ENCODE results near the gene EHMT1. TPM values are rescaled to one million over a fixed set of nuclear protein-coding genes. Genes with fewer than 3 reads are reported as not detected.

Gene EHMT1
- total and polyA plus RNA-seq, 9 of the 15 experiments (the other 6 are each of a cell fraction or from before 2014, with no cell fraction given): 2.2 to 76.0 (median 36.4) TPM

- TF ChIP-seq FOXM1 (IDR thresholded peaks at IDR 0.05; ENCODE audit: low read depth) (no peak), FOXM1 (CRISPR knock-in tag; IDR thresholded peaks at IDR 0.05; ENCODE audit: low read depth) (peak; percentile 38; the same call in 1 of the 2 replicates), ZNF23 (CRISPR knock-in tag; IDR thresholded peaks at IDR 0.05) (no peak), PHF8 (IDR thresholded peaks at IDR 0.05; ENCODE audit: borderline replicate concordance, low read length) (no peak; the same call in 1 of the 2 replicates), ZNF217 (CRISPR knock-in tag; IDR thresholded peaks at IDR 0.05) (no peak), MECOM (CRISPR knock-in tag; IDR thresholded peaks at IDR 0.05) (no peak), ELF2 (CRISPR knock-in tag; IDR thresholded peaks at IDR 0.05) (no peak), PTBP1 (IDR thresholded peaks at IDR 0.05; ENCODE audit: low read depth, low read length) (no peak), TFAM (CRISPR knock-in tag; conservative IDR thresholded peaks at IDR 0.05) (no peak), YY1 (IDR thresholded peaks at IDR 0.05; ENCODE audit: borderline replicate concordance in 1 of 3, control insufficient read depth in 1 of 3, extremely low read depth in 1 of 3, insufficient read depth in 3 of 3, insufficient read length in 1 of 3, insufficient replicate concordance in 2 of 3, low read depth in 1 of 3, low read length in 2 of 3) (no peak), RAD51 (IDR thresholded peaks at IDR 0.05; ENCODE audit: borderline replicate concordance, low read depth) (no peak), ZNF696 (CRISPR knock-in tag; conservative IDR thresholded peaks at IDR 0.05) (no peak), IRF2 (CRISPR knock-in tag; IDR thresholded peaks at IDR 0.05) (no peak), KAT8 (IDR thresholded peaks at IDR 0.05; ENCODE audit: low read depth) (no peak), ZNF668 (CRISPR knock-in tag; IDR thresholded peaks at IDR 0.05) (no peak), ZZZ3 (IDR thresholded peaks at IDR 0.05) (no peak), CBX3 (IDR thresholded peaks at IDR 0.05; ENCODE audit: borderline replicate concordance in 1 of 2, low read length in 2 of 2) (no peak), CEBPG (CRISPR knock-in tag; IDR thresholded peaks at IDR 0.05) (no peak), CEBPG (tag; conservative IDR thresholded peaks at IDR 0.05 in 1 of 2, IDR thresholded peaks at IDR 0.05 in 1 of 2) (no peak), SNRNP70 (optimal IDR thresholded peaks at IDR 0.05; ENCODE audit: low read depth, low read length) (no peak), STAG1 (CRISPR knock-in tag; IDR thresholded peaks at IDR 0.05; ENCODE audit: borderline replicate concordance) (peak; percentile 28; the same call in 1 of the 2 replicates), TSC22D4 (tag; IDR thresholded peaks at IDR 0.05) (no peak), ZNF140 (CRISPR knock-in tag; IDR thresholded peaks at IDR 0.05) (no peak), ETV5 (CRISPR knock-in tag; IDR thresholded peaks at IDR 0.05; ENCODE audit: low read depth) (no peak), HMG20B (CRISPR knock-in tag; IDR thresholded peaks at IDR 0.05) (no peak), MTF1 (CRISPR knock-in tag; IDR thresholded peaks at IDR 0.05; ENCODE audit: borderline replicate concordance) (no peak), ZNF445 (CRISPR knock-in tag; IDR thresholded peaks at IDR 0.05; ENCODE audit: low read depth) (no peak), NFRKB (IDR thresholded peaks at IDR 0.05; ENCODE audit: low read depth) (no peak), ZNF282 (CRISPR knock-in tag; IDR thresholded peaks at IDR 0.05) (0 out of 2 replicates have a peak, but pooled peaks have one; percentile 37), MTA3 (IDR thresholded peaks at IDR 0.05; ENCODE audit: borderline replicate concordance) (no peak)
- TF ChIP-seq, protein P1, sequence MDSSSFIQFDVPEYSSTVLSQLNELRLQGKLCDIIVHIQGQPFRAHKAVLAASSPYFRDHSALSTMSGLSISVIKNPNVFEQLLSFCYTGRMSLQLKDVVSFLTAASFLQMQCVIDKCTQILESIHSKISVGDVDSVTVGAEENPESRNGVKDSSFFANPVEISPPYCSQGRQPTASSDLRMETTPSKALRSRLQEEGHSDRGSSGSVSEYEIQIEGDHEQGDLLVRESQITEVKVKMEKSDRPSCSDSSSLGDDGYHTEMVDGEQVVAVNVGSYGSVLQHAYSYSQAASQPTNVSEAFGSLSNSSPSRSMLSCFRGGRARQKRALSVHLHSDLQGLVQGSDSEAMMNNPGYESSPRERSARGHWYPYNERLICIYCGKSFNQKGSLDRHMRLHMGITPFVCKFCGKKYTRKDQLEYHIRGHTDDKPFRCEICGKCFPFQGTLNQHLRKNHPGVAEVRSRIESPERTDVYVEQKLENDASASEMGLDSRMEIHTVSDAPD (CRISPR knock-in tag; IDR thresholded peaks at IDR 0.05): no peak
Measured at GRCh38 chr9:137878146-137878941, 259.5 kb downstream of the EHMT1 start (continued).
